ENCODE measurements around the gene CADPS.

Gene CADPS

DNA sequence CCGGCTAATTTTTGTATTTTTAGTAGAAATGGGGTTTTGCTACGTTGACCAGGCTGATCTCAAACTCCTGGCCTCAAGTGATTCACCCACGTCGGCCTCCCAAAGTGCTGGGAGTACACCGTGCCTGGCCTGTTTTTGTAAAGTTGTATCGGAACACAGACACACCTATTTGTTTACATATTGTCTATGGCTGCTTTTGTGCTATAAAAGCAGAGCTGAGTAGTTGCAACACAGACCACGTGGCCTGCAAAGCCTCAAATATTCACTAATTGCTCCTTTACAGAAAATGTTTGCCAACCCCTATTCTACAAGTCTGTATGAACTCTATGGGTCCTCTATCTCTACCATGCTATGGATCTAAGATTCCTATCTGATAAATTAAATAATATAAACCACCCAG is 175.5 kb downstream of the CADPS start:
- TF ChIP-seq SIN3A (IDR thresholded peaks at IDR 0.05; ENCODE audit: borderline replicate concordance, insufficient read depth, low read length) (no peak), POLR2AphosphoS5 (IDR thresholded peaks at IDR 0.05; ENCODE audit: low read depth, low read length) (no peak), TAF1 (IDR thresholded peaks at IDR 0.05; ENCODE audit: borderline replicate concordance, insufficient read depth, low read length) (no peak), FOXP2 (optimal IDR thresholded peaks at IDR 0.05; ENCODE audit: borderline replicate concordance, extremely low read depth, extremely low read length, insufficient read depth) (no peak)
- TF ChIP-seq, protein P1, sequence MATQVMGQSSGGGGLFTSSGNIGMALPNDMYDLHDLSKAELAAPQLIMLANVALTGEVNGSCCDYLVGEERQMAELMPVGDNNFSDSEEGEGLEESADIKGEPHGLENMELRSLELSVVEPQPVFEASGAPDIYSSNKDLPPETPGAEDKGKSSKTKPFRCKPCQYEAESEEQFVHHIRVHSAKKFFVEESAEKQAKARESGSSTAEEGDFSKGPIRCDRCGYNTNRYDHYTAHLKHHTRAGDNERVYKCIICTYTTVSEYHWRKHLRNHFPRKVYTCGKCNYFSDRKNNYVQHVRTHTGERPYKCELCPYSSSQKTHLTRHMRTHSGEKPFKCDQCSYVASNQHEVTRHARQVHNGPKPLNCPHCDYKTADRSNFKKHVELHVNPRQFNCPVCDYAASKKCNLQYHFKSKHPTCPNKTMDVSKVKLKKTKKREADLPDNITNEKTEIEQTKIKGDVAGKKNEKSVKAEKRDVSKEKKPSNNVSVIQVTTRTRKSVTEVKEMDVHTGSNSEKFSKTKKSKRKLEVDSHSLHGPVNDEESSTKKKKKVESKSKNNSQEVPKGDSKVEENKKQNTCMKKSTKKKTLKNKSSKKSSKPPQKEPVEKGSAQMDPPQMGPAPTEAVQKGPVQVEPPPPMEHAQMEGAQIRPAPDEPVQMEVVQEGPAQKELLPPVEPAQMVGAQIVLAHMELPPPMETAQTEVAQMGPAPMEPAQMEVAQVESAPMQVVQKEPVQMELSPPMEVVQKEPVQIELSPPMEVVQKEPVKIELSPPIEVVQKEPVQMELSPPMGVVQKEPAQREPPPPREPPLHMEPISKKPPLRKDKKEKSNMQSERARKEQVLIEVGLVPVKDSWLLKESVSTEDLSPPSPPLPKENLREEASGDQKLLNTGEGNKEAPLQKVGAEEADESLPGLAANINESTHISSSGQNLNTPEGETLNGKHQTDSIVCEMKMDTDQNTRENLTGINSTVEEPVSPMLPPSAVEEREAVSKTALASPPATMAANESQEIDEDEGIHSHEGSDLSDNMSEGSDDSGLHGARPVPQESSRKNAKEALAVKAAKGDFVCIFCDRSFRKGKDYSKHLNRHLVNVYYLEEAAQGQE (IDR thresholded peaks at IDR 0.05; ENCODE audit: insufficient read depth in 1 of 2, low read depth in 2 of 2, low read length in 2 of 2) = no peak

DNA sequence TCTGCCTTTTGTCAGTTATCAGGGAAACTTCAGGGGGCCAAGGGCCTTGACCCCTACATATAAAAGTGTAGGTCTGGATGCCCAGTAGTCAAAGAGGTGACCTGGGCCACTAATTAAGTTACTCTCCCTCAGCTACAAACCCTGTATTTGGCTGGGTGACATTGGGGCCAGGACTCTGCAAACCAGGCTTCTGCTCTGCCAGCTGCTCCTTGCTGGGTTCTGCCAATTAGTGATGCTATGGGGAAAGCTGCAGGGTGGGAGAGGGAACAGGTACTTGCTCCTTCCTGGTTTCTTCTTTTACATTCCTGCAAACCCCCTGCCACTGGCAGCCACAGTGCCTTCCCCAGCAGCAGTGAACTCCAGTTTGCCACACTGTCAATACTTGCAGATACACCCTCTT is 179.2 kb downstream of the CADPS start:
- TF ChIP-seq SIN3A (IDR thresholded peaks at IDR 0.05; ENCODE audit: borderline replicate concordance, insufficient read depth, low read length) = no peak
- TF ChIP-seq, protein P1 (IDR thresholded peaks at IDR 0.05; ENCODE audit: insufficient read depth in 1 of 2, low read depth in 2 of 2, low read length in 2 of 2) = no peak

DNA sequence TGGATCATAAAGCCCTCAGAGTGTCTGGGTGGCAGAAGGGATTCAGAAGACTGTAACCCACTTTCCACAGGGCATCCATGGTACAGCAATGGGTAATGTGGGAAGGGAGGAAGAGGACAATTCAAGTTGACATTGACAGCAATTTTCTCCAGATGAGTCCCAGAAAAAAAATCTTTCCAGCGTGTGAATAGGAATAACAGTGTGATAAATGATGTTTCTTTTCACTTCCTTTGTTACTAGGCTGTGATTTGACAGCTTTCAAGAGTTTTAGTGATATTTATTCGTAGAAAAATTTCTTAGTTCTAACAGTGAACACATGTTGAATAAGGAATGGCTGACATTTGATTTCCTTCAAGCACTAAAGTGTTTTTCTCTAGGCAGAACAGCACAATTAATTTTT is 186.4 kb downstream of the CADPS start:
- TF ChIP-seq, protein P1 (IDR thresholded peaks at IDR 0.05; ENCODE audit: insufficient read depth in 1 of 2, low read depth in 2 of 2, low read length in 2 of 2) = no peak
- TF ChIP-seq TAF1 (IDR thresholded peaks at IDR 0.05; ENCODE audit: borderline replicate concordance, insufficient read depth, low read length) (no peak), POLR2AphosphoS5 (IDR thresholded peaks at IDR 0.05; ENCODE audit: low read depth, low read length) (no peak), SIN3A (IDR thresholded peaks at IDR 0.05; ENCODE audit: borderline replicate concordance, insufficient read depth, low read length) (no peak), FOXP2 (optimal IDR thresholded peaks at IDR 0.05; ENCODE audit: borderline replicate concordance, extremely low read depth, extremely low read length, insufficient read depth) (no peak)

DNA sequence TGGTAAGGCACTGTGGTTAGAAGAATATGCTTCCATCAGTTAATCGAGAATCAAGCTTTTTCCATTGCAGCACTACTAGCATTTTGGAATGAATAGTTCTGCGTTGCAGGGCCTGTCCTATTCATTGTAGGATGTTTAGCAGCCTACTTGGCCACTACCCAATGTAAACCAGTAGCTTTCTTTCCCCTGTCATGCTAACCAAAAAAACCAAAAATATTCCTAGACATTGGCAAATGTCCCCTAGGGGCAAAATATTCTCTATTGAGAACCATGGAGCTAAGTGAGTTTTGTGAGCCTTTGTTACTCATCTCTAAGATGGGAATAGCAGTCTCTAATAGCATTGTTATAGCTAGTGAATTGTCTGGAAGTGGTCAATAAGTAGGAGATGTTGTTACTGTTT is 187.2 kb downstream of the CADPS start:
- TF ChIP-seq FOXP2 (optimal IDR thresholded peaks at IDR 0.05; ENCODE audit: borderline replicate concordance, extremely low read depth, extremely low read length, insufficient read depth) (no peak), POLR2AphosphoS5 (IDR thresholded peaks at IDR 0.05; ENCODE audit: low read depth, low read length) (no peak), TAF1 (IDR thresholded peaks at IDR 0.05; ENCODE audit: borderline replicate concordance, insufficient read depth, low read length) (no peak), SIN3A (IDR thresholded peaks at IDR 0.05; ENCODE audit: borderline replicate concordance, insufficient read depth, low read length) (no peak)
- TF ChIP-seq, protein P1 (IDR thresholded peaks at IDR 0.05; ENCODE audit: insufficient read depth in 1 of 2, low read depth in 2 of 2, low read length in 2 of 2) = no peak

Data from PFSK-1 (cell line).